DMS 273 (cell line): ENCODE measurements around the gene TAS2R39.
A peak's percentile ranks its signal among the peaks of the same experiment; 100 is the strongest.

Source experiments
- DNase-seq: peaks from one replicate; lab custom pipeline; 2025; ENCODE audit not compliant: unreplicated experiment; lab: John Stamatoyannopoulos, UW

Gene TAS2R39

GRCh38 chr7:143214789-143215679 is 31.8 kb downstream of the TAS2R39 start:
- DNase-seq = peak; percentile 93

GRCh38 chr7:143216151-143216550 is 32.9 kb downstream of the TAS2R39 start:
- no peak for DNase-seq

GRCh38 chr7:143216686-143217085 is 33.5 kb downstream of the TAS2R39 start:
- DNase-seq = no peak

GRCh38 chr7:143217806-143218205 is 34.6 kb downstream of the TAS2R39 start:
- peak; percentile 41 for DNase-seq

- DNase-seq = no peak
Observed at GRCh38 chr7:143221286-143221685, 38.1 kb downstream of the TAS2R39 start.

GRCh38 chr7:143221737-143222136 is 38.5 kb downstream of the TAS2R39 start, which contains the start of gene TAS2R40:
Gene TAS2R40 (plus strand): TSS chr7:143222037. CDS start chr7:143222079, 42 bp downstream.
- DNase-seq = no peak

GRCh38 chr7:143222782-143223181 is 39.6 kb downstream of the TAS2R39 start:
- no peak for DNase-seq

GRCh38 chr7:143223784-143224183 is 40.6 kb downstream of the TAS2R39 start:
- DNase-seq = no peak

GRCh38 chr7:143225047-143225446 is 41.8 kb downstream of the TAS2R39 start:
- no peak for DNase-seq

- DNase-seq = no peak
Observed at GRCh38 chr7:143227806-143228205, 44.6 kb downstream of the TAS2R39 start.

GRCh38 chr7:143229054-143229790 is 46.0 kb downstream of the TAS2R39 start:
- no peak for DNase-seq

- DNase-seq = no peak
Observed at GRCh38 chr7:143230602-143231457, 47.6 kb downstream of the TAS2R39 start.
